Fibroblast of skin of back (primary cell): Measurements from ENCODE around the gene DLG1.
"Not testable (repeated sequence)": the region's sequence is repeated elsewhere in the genome, so short reads cannot be mapped to it uniquely, and the experiment has no call there.

Experiments
- DNase-seq: peaks from one replicate; pipeline ENCODE4 v3.0.0-alpha.2; 2013

Gene DLG1

DNA sequence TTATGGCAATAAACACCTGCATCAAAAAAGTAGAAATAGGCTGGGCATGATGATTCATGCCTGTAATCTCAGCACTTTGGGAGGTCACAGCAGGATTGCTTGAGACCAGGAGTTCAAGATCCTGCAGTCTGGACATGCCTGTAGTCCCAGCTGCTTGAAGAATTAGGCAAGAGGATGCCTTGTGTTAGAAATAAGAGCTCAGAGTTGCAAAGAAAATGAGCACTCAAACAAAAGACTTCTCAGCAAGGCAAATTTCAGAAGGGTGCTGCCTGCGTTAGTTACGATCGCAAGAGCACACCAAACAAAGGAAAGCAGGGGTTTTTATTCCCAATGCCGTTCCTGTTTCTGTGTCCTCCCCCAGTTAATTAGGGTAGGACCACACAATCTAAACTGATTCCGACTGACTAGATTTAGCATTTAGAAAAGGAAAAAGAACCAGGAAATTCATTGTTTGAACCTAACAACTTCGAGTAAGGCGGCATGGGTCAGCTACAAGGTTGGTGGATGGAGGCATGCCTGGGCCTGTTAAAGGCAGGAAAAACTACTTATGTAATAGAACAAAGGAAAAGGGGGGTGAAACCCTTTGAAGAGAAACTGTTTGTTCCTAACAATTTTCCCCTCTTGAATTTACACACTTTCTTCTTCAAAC lies 55.5 kb downstream of the DLG1 start:
- no peak for DNase-seq

- no peak for DNase-seq
Measured at GRCh38 chr3:197241173-197241572, 57.2 kb downstream of the DLG1 start.

DNA sequence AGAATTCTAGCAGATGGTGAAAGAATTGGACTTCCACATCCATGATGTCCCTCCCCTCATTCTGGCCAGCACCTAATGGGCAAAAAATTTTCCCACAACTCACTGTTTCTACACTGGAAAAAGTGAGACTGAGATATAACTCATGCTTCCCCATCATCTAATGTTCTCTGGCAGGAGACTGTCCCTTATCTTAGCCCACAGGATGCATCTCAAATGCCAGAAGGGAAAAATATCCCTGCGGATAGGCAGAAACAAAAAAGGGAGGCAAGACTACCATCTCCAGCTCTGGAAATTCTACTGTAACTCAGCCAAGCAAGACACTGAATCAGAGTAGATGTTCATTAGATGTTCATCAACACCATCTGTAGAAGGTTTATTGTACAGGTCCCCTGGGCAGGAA lies 58.6 kb downstream of the DLG1 start:
- no peak for DNase-seq

DNA sequence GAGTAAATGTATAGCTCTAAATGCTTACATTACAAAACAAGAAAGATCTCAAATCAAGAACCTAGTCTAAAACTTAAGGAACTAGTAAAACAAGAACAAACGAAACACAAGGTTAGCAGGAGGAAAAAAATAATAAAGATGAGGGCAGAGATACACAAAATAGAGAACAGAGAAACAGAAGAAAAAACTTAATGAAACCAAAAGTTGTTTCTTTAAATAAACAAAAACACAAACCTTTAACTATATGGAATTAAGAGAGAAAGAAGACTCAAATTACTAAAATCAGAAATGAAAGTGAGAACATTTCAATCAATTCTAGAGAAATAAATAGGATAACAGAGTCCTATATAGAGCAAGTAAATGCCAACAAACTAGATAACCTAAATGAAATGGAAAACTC lies 59.6 kb downstream of the DLG1 start:
- no peak for DNase-seq

- no peak for DNase-seq
Measured at GRCh38 chr3:197237897-197238296, 60.5 kb downstream of the DLG1 start.

DNA sequence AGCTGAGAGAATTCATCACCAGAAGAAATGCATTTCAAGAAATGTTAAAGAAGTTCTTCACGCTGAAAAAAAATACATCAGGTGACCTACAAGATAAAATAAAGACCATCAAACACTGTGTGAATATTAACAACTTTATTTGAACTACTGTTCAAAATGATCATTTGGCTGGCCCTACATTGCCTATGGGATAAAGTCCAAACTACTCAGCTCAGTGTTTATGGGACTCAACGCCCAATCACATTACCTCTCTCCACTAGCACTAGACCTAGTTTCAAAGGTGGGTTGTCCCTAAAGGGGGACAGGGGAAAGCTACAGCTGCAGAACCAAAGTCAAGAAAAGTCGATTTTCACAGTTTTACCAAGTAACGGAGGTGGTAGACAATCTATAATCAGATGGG lies 62.0 kb downstream of the DLG1 start:
- no peak for DNase-seq

DNA sequence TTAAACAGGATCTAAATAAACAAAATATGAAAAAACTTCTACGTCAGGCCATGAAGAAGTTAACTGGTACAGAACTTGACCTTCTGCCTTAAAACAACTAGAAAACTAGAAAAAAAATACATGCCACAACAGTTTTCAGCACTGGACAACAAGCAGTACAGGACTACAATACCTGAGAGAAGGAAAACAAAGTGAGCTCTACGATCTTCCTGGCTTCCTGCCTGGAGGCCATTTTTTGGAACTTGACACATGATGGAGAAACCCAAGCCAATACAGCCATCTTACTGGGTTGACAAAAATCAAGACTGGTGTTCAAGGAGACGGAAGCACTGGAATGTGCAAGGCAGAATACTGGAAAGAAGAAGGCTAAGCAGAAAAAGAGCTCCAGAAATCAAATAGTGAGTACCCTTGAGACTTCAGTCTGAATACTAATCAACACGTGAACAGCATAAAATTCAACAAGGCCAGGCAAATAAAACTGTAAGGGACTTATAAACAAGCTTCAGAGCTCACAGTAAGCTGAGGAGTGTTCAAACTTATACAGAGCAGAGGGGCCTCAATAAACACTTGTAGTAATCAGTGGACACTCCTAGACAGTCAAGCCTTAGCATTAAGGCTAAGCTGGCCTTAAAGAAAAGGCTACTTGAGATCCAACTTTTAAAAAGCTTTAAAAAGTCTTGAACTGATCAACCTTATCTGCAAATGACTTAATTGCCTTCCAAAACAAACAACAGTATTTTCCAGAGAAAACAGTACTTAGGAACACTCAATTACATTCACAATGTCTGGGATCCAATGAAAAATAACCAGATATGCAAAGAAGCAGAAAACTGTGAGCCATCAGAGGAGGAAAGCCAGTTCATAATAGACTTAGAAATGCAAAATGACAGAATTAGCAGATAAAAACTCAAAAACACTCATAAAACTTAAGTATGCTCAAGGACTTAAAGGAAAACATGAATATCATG lies 63.2 kb downstream of the DLG1 start:
- DNase-seq = no peak

DNA sequence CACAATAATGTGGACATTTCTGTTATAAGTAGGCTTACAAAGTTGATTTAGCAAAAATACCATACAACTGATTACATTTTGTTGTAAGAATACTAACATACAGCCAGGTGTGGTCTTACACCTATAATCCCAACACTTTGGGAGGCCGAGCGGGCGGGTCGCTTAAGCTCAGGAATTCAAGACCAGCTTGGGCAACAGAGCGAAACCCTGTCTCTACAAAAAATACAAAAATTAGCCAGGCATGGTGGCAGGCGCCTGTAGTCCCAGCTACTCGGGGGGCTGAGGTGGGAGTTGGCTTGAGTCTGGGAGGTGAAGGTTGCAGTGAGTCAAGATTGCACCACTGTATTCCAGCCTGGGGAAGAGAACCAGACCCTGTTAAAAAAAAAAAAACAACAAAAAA lies 67.1 kb downstream of the DLG1 start:
- DNase-seq = no peak

GRCh38 chr3:197229836-197230235 lies 68.6 kb downstream of the DLG1 start:
- DNase-seq = no peak

GRCh38 chr3:197229178-197229577 lies 69.2 kb downstream of the DLG1 start:
- DNase-seq = no peak

DNA sequence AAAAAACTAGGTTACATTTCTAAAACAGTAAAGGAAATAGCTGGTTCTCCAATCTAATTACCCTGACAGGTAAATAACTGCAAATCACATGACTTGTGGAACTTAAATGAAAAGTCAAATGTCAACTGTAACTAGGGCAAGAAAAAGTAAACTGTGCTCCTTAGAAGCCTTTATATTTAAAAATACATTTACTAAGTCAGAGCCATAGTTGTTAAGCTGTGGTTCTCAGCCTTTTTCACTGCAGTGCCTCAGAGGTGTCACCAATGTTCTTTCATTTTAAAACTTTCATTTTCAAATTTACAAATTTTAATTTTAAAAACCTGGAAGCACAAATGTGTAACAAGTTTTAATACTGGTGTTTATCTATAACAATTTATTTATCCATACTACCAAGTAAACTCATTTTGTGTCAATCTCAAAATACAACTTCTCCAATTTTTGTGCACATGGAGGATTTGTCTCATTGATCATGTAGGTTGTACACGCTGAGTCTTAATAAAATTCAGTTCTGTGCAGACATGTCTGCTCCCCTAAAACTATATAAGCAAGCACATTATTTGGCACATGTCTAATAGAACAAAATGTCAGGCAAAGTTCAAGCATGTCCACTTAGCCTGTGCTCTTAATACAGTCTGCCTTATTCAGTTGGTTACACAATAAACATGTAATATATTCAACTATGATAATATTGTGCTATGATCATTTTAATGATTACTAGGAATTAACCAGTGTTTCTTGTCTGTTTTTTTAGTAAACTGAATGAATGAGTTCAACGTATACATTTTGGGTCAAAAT lies 70.4 kb downstream of the DLG1 start:
- DNase-seq = no peak

DNA sequence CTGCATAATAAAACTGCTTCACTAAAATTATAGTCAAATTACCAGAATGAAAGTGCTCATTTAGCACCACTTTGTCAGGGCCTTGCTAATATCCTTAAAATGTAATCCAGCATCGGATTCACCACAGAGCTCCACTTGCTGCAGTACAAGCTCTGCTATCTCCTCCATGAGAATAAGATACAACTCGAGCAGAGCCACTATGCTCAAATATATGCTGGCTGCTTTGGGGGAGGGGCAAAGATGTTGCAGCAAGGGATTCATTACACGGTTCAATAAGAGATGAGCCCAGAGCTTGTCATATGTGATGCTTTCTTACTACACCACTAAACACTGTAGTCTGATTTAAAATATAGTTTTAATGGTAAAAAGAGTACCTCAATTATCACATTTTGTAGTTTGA lies 72.2 kb downstream of the DLG1 start:
- no peak for DNase-seq

GRCh38 chr3:197225579-197225978 lies 72.8 kb downstream of the DLG1 start:
- DNase-seq = no peak

DNA sequence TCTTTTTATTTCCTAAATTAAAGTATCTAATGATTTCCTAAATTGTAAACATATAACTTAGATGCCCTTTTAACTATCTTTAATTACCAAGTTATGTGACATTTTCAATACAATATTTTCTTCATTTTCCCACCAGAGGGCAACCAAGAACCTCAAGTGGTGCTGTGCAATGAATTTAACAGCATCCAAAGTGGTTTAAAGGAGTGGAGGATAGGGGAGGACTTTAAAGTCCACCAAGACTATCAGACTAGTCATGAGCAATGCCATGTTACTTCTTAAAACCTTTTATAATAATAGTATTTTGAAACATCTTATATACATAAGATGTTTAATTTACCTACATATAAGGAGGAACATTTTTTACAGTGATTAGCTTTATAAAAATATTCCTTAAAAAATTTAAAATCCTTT lies 74.4 kb downstream of the DLG1 start:
- DNase-seq = peak; percentile 64

DNA sequence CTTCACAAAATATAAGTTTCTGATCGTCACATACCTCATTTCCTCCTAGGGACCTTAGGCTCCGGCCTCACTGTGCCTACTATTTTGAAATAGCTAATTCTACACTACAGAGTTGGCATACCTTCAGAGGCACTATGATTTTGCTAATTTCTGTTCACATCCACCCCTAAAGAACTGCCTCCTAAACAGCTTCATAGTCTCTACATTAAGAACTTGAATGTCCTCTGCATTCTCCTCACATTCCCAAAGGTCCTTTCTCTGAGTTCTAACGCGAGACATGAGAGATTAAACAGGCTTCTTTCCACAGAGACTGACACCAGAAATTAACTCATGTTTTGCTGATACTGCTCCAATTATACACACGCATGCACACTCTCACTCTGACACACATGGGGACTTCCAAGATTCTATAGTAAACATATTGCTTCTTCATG lies 75.5 kb downstream of the DLG1 start:
- DNase-seq = no peak

DNA sequence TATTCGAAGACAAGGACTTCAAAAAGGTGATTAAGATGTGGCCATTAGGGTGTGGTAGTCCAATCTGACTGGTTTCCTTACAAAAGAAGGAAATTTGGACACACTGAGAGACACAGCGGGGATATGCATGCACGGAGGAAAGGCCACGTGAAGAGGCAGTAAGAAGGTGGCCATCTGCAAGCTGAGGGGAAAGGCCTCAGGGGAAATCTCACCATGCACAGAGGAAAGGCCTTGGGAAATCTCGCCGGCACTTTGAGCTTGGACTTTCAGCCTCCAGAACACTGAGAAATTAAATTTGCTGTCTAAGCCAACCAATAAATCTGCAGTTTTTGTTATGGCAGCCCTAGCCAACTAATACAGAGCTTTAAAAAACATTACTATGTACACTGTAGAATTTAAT lies 78.8 kb downstream of the DLG1 start:
- no peak for DNase-seq

DNA sequence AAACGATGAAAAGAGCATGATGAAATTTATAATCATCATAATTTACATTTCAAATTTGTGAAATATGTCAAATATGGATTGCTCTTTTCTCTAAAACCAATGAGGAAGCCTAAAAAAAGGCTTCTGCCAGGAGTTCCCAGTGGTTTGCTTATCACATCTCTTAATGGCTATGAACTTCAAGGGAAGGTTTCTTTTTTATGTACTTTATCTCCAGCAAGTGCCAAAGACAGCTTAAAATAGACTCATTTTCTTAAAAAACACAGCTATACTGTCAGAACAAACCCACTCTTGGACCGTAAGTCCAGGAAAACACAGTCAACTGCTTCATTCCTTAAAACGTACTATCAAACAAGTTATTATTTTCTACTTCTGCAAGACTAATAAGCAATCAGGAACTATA lies 80.2 kb downstream of the DLG1 start:
- no peak for DNase-seq

DNA sequence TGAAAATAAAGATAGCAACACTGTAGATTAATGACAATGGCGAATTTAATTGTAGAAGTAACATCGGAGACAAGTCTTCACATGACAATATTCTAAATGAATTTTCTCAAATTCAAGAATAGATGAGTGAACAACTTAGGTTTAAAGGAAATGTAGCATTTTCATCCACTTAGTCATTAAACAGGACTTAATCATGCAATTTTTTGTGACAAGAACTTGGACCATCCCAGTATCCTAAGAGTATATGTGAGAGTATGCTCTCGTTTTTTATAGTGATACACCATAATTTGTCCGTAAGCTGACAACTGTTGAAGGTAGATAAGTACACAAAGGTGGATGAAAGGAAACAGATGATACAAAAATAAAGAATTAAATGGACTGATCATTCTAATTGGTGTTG lies 81.5 kb downstream of the DLG1 start:
- DNase-seq = peak; percentile 65

DNA sequence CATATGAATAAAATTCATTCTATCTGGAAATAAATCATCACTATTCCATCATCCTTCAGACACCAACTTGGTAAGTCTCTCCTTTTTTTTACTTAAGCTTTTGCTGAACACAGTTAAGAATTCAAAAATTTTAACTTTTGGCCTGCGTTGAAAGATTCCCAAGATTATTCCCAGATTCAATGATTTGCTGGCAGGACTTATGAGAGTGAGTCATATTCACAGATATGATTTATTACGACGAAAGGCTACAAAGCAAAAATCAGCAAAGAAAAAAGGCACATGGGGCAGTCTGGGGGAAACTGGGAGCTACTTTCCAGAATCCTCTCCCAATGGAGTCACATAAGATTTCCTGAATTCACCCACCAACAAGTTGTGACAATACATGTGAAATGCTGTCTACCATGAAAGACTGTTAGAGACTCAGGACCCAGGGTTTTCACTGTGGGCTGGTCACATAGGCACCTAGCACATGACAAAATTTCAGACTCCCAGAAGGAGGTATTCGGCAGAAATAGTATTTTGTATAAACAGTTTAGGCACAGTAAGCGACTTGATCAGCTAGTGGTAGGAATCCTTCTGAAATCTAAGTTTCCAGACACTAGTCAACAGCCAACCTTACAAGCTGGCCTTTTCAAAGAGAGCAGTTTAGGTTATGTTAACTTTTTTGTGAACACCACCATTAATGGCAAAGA lies 82.1 kb downstream of the DLG1 start:
- DNase-seq = peak; percentile 90

GRCh38 chr3:197212290-197212689 lies 86.1 kb downstream of the DLG1 start:
- peak; percentile 38 for DNase-seq

GRCh38 chr3:197211698-197212097 lies 86.7 kb downstream of the DLG1 start:
- DNase-seq = not testable (repeated sequence)
